ELF-1 (cell line): ENCODE measurements around the gene ZSWIM6.
"Not testable (repeated sequence)": the region's sequence is repeated elsewhere in the genome, so short reads cannot be mapped to it uniquely, and the experiment has no call there.

ENCODE experiments used
- DNase-seq: peaks from one replicate; pipeline ENCODE4 v3.0.0-alpha.2; 2016; ENCODE audit warnings: low read depth, low spot score

ZSWIM6 gene

DNA sequence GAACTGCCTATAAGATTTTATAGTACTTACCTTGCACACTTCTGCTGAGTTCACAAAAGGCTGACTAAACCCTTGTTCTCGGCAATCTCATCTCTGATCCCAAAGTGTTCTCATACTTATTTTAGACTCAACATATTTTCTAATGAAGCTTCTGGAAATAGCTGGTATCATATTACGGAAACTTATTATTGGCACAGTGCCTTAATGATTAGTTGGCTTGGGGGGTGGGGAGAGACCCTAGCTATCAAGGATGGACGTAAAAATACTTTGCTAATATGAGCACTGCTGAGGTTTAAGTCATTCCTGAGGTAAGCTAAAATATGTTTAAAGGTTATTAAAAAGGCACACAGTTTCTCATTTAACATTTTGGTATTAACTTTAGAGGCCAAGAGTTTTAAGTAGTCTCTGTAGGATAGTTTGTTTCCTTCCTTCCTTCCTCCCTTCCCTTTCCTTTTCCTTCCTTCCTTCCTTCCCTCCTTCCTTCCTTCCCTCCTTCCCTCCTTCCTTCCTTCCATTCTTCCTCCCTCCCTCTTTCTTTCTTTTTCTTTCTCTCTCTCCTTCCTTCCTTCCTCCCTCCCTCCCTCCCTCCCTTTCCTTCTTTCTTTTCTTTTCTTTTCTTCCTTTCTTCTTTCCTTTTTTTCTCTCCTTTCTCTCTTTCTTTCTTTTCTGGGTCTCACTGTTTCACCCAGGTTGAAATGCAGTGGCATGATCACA is 31.5 kb downstream of the ZSWIM6 start:
- DNase-seq = no peak

DNA sequence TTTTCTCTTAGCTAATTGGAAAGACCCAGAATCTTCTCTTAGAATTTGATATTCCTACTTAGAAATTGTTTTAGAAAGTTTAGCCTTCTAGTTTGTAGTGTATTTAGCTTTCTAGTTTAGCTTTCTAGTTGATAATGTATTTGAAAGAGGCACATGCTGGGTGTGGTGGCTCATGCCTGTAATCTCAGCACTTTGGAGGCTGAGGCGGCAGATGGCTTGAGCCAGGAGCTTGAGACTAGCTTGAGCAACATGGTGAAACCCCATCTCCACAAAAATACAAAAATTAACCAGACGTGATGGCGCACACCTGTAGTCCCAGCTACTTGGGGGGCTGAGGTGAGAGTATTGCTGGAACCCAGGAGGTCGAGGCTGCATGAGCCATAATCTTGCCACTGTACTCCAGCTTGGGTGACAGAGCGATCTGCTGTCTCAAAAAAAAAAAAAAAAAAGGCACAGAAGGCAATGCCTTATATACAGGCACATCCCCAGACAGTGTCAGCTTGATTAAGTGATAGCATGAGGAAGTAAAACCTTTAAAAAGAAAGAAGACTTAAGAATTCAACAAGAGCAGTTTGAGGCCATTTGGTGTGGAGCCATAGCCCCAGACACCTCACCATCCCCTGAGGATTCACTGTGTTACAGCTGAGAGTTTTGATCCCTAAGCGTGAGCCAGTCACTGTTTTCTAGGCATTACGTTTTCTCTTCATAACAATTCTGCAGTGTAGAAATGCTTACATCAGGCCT is 34.6 kb downstream of the ZSWIM6 start:
- DNase-seq = no peak

DNA sequence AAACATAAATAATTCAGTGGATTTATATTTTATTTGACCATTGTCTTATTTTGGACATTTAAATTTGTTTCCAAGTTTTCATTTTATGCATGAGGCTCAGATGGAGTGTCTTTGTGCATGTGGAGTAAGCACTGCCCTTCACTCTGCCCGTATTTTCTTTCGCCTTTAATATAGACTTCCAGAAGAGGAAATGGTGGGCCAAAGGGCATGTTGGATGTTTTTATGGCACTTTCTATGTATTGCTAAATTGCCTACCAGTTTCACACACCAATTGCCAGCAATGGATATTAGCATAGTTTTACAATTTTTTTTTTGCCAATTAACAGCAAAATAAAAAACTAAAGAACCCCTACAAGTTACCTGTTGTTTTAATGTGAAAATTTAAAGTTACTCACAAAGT is 38.4 kb downstream of the ZSWIM6 start:
- no peak for DNase-seq

DNA sequence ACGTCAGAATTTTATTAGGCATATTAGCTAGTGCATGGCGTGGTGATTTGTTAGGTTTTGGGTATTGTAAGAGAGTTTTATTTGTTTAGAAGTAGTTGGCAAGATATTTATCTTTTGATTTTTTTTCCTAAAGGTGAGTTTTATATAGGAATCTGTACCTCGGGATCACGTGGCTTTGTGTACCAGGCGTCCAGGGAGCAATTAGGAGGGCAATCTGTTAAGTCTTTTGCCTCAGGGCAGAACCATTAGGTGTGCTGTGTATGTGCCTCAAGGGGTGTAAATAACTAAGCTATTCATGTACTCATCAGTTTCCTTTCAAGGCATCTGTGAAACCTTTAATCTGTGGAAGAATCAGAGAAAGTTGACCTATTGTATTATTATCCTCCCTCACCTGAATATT is 39.4 kb downstream of the ZSWIM6 start:
- peak; percentile 78 for DNase-seq

DNA sequence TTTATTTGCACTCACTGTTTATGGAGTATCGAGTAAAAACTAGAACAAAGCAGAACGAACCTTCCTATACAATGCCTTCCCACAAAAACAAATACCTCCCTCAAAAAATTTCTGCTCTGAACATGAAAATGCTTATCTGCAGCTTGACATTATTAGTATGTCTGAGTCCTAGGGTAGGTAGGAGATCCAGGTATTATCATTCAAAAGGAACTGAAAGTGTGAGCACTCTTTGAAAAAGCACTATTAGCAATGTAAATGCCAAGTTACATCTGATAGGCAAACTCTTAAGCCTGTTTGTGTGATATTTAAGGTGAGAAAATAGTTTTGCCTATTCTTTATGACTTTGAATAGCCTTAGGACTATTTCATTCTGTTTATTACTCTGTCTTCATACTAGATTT is 47.6 kb downstream of the ZSWIM6 start:
- DNase-seq = no peak

DNA sequence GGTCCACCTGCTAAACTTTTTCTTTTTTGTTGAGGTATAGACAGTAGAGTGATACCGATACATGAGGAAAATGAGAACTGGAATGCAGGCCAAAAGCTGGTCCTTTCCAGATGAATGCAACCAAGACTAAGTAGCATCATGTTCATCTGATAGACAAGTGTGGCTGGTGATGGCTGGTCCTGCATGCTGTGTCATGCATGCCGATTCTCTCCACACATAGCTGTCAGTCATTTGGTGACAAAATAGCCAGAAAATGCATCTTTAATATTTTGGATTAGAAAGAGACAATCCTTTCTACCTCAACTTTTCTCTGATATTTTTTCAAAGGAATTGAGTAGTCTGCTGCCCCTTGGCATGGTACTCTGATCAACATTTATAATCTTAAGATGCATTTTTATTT is 49.9 kb downstream of the ZSWIM6 start:
- DNase-seq = no peak

DNA sequence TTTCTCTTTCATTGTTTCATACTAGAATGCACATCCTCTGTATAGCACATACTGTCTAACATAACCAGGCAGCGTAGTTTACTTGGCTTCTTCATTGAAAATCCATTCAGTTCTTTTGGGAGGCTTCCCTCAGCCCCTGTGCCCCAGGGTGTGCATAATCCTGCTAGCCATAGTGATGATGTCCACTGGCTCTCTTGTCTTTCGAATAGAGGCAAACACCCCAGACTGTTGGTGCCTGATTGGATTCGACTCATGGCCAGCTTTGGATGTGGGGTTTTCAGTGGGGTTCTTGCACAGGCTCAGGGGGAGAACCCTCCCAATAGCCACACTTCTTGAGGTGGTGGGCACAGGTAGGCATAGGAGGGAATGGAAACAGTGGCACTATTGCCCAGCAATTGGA is 53.6 kb downstream of the ZSWIM6 start:
- no peak for DNase-seq

DNA sequence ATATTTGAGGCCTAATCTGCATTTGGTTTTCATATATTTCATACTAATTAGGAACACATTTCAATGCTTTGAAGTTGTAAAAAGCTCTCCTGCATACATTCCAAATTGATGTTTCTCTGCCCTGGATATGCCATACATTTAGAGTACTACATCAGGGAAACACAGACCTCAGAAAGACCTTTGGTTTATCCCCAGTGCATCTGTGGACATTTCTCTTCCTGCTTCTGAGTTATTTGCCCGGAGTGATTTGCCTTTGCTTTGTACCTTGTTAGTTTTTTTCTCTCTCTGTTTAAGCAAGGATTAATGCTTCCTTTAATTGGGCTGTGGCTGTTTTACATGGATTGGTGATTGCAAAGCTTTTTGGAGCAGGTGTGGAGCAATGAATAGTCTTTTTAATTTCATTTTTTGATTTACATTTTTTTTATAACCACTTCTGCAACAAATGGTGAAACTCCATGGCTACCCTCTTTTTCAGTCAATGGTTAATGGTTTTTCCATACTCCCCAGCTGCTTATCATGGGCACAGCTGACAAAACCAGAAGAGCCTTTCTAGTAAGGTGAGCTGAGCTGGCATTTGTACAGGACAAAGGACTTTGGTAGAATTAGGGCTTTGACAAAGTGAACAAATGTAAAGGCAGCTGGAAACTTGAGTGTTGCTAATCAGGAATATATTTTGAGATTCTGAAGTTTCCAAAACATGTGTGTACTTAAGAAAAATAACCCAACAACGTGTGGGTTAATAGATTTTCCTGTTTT is 54.2 kb downstream of the ZSWIM6 start:
- DNase-seq = no peak

DNA sequence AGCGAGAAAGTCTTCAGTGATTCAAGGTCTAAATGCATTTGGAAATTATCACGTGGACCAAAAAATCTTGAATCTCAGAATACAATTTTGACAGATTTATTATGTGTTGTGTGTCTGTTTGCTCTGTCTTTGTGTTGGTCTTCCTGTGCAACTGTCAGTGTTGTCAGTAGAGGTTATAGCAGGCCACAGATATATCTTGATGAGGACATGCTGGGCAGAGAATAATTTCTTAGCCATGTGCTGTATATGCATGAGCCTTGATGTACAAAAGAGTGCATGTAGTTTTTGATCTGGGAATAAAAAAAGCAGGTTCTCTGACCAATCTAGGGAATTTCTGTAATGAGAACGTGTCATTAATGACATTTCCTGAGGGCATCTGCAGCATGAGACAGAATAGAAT is 57.6 kb downstream of the ZSWIM6 start:
- no peak for DNase-seq

DNA sequence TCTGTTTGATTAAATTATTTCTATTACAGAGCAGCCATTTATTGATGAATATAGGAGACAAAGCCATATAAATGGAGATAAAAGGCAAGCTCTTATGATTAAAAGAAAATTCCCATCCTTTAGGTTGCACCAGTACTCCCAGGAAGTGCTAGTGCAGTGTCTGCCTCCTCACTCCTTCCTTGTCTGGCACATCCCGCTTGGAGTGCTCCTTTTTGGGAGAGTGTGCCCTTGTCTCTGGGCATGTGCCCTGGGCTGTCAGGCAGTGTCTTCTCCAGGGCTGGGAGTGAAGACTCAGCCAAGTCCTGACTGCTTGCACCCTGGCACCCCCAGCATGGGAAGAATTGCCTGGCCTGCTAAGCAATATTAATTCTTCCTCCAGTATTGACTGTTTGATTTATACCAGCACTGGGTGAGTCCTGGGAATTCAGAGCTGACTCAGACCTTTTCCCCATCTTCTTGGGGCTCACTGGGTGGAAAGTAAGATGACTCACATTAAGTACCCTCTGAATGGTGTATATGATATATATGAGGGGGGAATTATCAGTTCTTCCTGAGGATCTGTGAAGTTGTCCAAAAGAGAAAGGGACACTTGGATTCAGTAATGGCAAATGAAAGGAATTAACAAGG is 62.1 kb downstream of the ZSWIM6 start:
- no peak for DNase-seq

DNA sequence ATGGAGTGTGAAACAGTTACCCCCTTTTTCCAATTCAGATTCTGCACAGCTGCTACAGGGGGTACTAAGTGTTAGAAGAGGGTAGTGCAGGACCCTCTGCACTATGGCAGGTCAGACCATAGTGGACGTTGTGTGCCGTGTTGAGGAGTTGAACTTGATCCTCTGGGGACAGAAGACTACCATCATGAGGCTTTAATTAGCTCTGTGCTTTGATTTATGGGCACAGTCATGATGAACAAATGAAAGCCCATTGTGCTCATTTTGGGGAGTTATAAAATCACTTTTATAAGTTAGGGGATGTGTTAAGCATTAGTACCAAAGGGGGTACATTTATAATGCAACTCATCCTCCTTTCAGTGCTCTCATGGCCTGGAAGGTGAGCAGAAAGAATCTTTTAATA is 62.7 kb downstream of the ZSWIM6 start:
- no peak for DNase-seq

DNA sequence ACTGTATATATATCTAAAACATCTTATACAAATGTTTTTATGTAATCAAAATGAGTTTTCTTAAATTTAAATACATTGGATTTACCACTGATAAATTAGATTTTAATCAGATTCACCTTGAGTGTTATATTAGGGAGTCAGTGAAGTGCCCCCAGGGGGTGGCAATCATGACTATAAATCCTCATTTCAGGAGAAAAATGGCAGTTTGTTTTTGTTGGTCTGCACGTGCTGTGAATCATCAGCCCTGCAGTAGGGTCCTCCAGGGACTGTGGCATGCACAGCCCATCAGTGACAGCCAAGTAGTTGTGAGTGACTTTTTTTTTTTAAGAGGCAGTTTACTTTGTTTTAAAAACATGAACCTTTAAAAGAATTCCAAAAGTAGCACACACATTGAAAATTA is 65.2 kb downstream of the ZSWIM6 start:
- DNase-seq = no peak

DNA sequence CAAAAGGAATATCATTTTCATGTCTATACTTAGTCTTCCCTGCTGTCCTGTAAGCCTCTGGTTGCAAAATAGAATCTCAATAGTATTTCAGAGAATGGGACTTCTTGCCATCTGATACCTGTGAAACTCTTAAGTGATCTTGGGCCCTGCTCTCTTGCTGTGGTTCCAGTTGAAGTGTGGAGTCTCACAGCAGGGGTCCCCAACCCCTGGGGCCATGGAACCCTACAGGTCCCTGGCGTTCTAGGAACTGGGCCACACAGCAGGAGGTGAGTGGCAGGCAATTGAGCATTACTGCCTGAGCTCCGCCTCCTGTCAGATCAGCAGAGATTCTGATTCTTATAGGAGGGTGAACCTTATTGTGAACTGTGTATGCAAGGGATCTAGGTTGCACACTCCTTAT is 65.9 kb downstream of the ZSWIM6 start:
- DNase-seq = peak; percentile 37

DNA sequence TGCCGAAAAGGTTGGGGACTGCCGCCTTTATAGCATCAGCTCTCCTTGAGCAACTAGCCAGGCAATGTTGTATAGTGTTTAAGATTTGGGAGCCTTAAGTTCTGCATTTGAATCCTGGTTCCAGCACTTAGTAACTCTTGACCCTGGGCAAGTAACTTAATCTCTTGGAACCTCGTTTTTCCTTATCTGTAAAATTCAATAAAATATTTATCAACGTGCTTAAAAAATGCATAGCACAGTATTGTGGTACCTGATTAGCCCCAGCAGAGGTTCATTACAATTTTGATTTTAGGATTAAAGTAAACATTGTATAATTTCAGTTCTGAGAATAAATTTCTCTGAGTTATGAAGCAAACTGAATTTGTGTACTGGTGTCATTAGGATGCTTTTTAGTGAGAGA is 66.4 kb downstream of the ZSWIM6 start:
- no peak for DNase-seq

DNA sequence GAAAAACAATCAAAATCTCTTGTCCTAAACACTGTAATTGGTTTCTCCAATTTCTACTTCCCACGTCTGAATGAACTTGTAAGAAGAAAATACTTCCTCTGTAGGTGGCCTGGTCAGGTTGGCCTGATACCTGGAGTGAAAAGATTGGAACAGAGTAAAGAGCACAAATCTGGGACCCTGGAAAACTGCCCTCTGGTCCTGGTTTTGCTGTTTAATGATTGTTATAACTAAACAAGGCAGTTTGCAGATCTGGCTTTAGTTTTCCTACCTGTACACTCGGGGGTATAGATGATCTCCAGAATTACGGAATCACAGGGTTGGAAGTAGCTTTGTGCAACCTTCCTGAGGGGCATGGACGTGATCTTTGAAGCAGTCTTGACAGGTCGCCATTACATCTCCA is 67.6 kb downstream of the ZSWIM6 start:
- no peak for DNase-seq

DNA sequence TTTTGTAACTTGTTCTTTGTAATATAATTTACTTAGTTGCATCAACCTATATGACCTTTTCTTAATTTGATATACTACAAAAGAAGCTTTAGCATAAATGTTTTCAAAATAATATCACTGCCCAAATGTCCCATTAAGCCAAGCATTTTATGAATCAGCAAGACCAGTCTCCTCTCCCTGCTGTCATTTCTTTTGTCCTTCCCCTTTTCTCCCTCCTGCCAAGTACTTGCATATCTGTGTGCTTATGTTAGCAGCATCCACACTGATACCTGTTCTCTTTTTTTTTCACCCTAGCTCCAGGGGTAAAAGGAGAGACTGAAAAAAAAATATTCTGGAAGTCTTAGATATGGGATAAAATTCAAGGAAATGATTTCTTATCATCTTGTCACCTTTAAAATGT is 69.7 kb downstream of the ZSWIM6 start:
- DNase-seq = no peak

DNA sequence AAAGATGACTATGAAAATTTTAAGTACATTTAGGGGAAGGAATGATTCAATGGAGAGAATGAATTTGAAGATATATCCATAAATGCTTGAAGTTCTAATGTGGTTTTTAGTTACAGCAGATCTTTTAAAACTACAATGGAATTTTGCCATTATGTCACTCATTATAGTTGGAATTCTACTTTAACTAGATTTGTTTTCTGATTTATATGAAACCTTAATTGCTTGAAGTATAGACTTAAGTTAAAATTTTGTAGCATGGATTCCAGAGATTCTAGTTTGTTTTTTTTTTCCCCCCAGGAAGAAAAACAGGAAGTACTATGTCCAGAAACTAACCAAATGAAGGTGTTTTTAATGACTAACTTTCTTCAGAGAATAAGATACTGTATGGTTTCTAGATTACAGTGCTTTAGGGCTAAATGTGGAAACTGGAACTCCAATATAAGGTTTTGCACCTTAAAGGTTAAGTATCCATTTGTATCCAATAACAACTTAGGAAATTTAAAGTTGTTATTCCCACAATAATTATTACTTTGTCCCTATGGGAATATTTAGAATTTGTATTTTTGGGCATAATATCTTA is 70.3 kb downstream of the ZSWIM6 start:
- DNase-seq = no peak

DNA sequence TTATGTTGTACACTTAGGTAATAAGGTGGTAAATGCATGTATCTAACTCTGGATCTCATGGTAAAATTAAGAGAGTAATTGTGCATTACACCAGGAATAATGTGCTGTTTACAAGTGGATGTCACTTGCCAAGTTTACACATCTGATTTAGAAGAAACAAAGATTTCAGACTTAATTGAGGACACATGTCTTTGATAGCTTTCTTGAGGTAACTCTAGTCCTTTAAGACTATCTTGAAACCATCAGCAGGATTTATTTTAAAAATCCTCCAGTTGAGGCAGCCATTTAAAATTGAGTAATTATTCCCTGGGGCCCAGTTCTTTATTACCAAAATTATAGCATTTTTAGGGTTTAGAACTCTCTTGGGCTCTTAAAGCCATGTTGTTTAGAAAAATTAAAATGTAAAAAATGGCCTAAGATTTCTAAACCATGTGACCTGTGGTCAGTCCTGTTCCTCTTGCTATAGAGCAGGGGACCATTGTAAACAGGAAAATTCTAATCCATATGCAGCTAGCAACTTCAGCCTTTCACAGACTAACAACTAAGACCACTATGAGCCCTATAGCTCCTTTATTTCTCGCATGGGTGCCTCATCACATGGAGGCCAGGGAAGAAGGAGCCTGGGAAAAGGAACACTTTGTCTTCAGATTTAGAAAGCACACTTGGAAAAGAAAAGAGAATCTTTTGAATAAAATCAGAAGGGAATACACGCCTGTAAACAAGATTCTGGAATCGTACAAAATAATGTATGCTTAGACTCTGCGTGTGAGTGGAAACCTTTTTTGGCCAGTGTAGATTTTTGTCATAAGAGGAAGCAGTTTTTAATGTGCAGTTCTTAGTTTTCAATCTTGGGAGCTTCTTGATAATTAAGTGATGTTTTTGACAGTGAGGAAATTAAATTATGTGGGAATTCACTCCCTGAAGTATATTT is 71.2 kb downstream of the ZSWIM6 start:
- no peak for DNase-seq

DNA sequence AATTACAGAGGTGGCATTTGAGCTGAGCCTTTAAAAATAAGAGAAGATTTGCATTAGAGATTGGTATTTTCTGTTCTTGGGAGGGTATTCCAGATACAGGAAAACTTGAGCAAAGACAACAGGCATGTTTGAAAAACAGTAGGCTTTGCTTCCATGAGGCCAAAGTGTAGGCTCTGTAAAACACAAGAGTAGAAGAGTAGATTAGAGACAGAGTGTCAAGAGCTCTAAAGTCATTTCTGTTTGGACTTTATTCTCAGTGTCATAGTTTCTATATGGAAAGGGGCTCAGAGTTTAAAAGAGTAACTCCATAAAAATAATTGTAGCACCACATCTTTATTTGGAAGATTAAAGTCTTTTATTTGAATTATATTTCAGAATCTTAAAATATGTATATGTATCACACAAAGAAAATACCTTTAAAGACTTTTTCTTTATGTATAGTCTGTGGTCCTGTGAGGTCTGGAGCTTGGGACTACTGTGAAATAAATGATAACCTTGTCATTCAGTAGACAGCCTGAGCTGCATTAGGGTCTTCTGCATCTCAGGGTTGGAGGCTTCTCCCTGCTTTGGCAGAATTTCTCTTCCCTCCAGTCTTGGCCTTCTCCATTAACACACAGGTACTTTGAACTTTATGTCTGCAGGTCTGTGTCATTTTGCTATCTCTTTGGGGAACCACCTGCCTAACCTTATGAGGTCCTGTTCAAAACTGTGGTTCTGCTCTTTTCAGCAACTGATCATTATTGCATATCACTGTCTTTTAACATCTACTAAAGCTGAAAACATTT is 73.6 kb downstream of the ZSWIM6 start:
- no peak for DNase-seq

DNA sequence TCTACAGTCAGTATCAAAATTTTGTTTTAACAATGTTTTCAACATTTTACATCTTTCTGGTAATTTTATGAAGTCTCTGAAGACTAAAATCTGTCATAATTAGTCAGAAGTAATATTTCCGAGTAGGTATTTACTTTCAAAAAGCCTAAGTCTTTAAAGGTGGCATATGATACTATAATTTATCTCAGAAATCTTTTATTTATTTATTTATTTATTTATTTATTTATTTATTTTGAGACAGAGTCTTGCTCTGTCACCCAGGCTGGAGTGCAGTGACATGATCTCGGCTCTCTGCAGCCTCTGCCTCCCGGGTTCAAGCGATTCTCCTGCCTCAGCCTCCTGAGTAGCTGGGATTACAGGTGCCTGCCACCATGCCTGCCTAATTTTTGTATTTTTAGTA is 74.4 kb downstream of the ZSWIM6 start:
- not testable (repeated sequence) for DNase-seq
